Right kidney (tissue), 9 donors: ENCODE results near the gene MCMBP.
"Not testable (repeated sequence)": the region's sequence is repeated elsewhere in the genome, so short reads cannot be mapped to it uniquely, and the experiment has no call there.

Source experiments
- DNase-seq: peaks from one replicate; pipeline ENCODE4 v3.0.0-alpha.2; 2016
- long read RNA-seq, 8 donors: transcript quantifications; one replicate each; lab custom pipeline, GENCODE V29; 2026

The MCMBP gene
- long read RNA-seq, donor 1, full-length matches to known transcripts, result 11 of 11 reads
- long read RNA-seq, donor 1, partial matches to known transcripts, result 0 of 11 reads
- long read RNA-seq, donor 1, other reads (novel, unspliced or antisense), result 0 of 11 reads
- long read RNA-seq, donor 2, full-length matches to known transcripts, result 4 of 4 reads
- long read RNA-seq, donor 2, partial matches to known transcripts, result 0 of 4 reads
- long read RNA-seq, donor 2, other reads (novel, unspliced or antisense), result 0 of 4 reads
- long read RNA-seq, donor 3, partial matches to known transcripts, result 0 of 3 reads
- long read RNA-seq, donor 3, other reads (novel, unspliced or antisense), result 0 of 3 reads
- long read RNA-seq, donor 4, full-length matches to known transcripts, result 8 of 8 reads
- long read RNA-seq, donor 4, partial matches to known transcripts, result 0 of 8 reads
- long read RNA-seq, donor 4, other reads (novel, unspliced or antisense), result 0 of 8 reads
- long read RNA-seq, donor 5, full-length matches to known transcripts, result 9 of 16 reads
- long read RNA-seq, donor 5, partial matches to known transcripts, result 7 of 16 reads
- long read RNA-seq, donor 5, other reads (novel, unspliced or antisense), result 0 of 16 reads
- long read RNA-seq, donor 6, full-length matches to known transcripts, result 10 of 17 reads
- long read RNA-seq, donor 6, partial matches to known transcripts, result 7 of 17 reads
- long read RNA-seq, donor 6, other reads (novel, unspliced or antisense), result 0 of 17 reads
- long read RNA-seq, donor 7, full-length matches to known transcripts, result 11 of 16 reads
- long read RNA-seq, donor 7, partial matches to known transcripts, result 5 of 16 reads
- long read RNA-seq, donor 7, other reads (novel, unspliced or antisense), result 0 of 16 reads
- long read RNA-seq, donor 8, full-length matches to known transcripts, result 7 of 7 reads
- long read RNA-seq, donor 8, partial matches to known transcripts, result 0 of 7 reads
- long read RNA-seq, donor 8, other reads (novel, unspliced or antisense), result 0 of 7 reads

GRCh38 chr10:119872610-119872859, at the start of gene MCMBP:
Gene MCMBP, minus strand, starts transcription at chr10:119872843. Its CDS starts 259 bp downstream, at chr10:119872584.
- DNase-seq, result no peak

- DNase-seq, result no peak
Observed at GRCh38 chr10:119919826-119920225, 47.2 kb upstream of the MCMBP start.

GRCh38 chr10:119919271-119919670, 46.6 kb upstream of the MCMBP start:
- DNase-seq, result no peak

- no peak for DNase-seq
Observed at GRCh38 chr10:119917777-119918176, 45.1 kb upstream of the MCMBP start.

- DNase-seq, result no peak
Observed at GRCh38 chr10:119910689-119911088, 38.0 kb upstream of the MCMBP start.

- no peak for DNase-seq
Observed at GRCh38 chr10:119908166-119908565, 35.5 kb upstream of the MCMBP start.

GRCh38 chr10:119907695-119908094, 35.1 kb upstream of the MCMBP start:
- DNase-seq, result not testable (repeated sequence)

GRCh38 chr10:119903946-119904666, 31.5 kb upstream of the MCMBP start:
- DNase-seq, result no peak

GRCh38 chr10:119898577-119898976, 25.9 kb upstream of the MCMBP start:
- DNase-seq, result no peak

GRCh38 chr10:119896937-119897770, 24.5 kb upstream of the MCMBP start:
- peak; percentile 2 for DNase-seq

- no peak for DNase-seq
Observed at GRCh38 chr10:119896061-119896655, 23.5 kb upstream of the MCMBP start.

GRCh38 chr10:119893845-119894427, 21.3 kb upstream of the MCMBP start:
- no peak for DNase-seq

GRCh38 chr10:119893074-119893473, 20.4 kb upstream of the MCMBP start:
- DNase-seq, result no peak

- peak; percentile 93 for DNase-seq
Observed at GRCh38 chr10:119892188-119893065, 19.8 kb upstream of the MCMBP start, which contains the start of gene SEC23IP. Gene SEC23IP, plus strand, starts transcription at chr10:119892730. Its CDS starts 53 bp downstream, at chr10:119892783.

GRCh38 chr10:119891849-119892187, 19.2 kb upstream of the MCMBP start:
- not testable (repeated sequence) for DNase-seq

GRCh38 chr10:119890307-119890706, 17.7 kb upstream of the MCMBP start:
- not testable (repeated sequence) for DNase-seq

GRCh38 chr10:119889201-119889600, 16.6 kb upstream of the MCMBP start:
- not testable (repeated sequence) for DNase-seq

- DNase-seq, result not testable (repeated sequence)
Observed at GRCh38 chr10:119888715-119889114, 16.1 kb upstream of the MCMBP start.

- not testable (repeated sequence) for DNase-seq
Observed at GRCh38 chr10:119886070-119886469, 13.4 kb upstream of the MCMBP start.
